Measurements from ENCODE around the gene PPP1R14D.

Gene PPP1R14D

GRCh38 chr15:40819048-40819447 lies 9.5 kb downstream of the PPP1R14D start:
- no peak overlapping the region for H3K4me3 ChIP-seq (ENCODE audit: low read length)
- no peak for TF ChIP-seq ZNF274 (IDR thresholded peaks at IDR 0.05; ENCODE audit: low read depth, low read length)

GRCh38 chr15:40815042-40815698 lies 13.3 kb downstream of the PPP1R14D start:
- TF ChIP-seq ZNF274 (IDR thresholded peaks at IDR 0.05; ENCODE audit: low read depth, low read length) = no peak
- H3K4me3 ChIP-seq (ENCODE audit: low read length) = no peak overlapping the region

DNA sequence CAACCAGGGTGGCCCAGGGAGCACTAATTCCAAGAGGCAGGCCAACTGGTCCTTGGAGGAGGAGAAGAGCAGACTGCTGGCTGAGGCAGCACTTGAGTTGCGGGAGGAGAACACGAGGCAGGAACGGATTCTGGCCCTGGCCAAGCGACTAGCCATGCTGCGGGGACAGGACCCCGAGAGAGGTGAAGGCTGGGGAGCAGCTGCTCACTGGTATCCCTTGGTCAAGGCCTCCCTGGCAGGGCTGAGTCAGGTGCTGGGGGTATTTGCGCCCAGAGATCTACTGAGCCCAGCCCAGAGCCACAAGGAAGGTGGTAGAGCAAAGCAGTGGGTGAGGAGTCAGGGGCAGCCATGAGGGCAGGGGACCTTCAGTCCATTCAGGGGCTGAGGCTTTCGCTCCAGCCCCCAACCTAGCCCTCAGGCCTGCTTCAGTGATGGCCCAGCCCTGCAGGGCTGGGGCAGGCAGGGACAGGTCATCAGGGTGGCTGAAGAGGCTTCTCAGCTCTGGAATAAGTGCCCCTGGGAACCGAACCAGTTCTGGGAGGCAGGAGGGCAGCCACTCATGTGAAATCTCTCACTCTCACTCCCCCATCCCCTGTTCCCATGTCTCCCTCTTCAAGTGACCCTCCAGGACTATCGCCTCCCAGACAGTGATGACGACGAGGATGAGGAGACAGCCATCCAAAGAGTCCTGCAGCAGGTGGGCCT lies 15.6 kb downstream of the PPP1R14D start:
- no peak overlapping the region for H3K4me3 ChIP-seq (ENCODE audit: low read length)
- no peak for TF ChIP-seq ZNF274 (IDR thresholded peaks at IDR 0.05; ENCODE audit: low read depth, low read length)

DNA sequence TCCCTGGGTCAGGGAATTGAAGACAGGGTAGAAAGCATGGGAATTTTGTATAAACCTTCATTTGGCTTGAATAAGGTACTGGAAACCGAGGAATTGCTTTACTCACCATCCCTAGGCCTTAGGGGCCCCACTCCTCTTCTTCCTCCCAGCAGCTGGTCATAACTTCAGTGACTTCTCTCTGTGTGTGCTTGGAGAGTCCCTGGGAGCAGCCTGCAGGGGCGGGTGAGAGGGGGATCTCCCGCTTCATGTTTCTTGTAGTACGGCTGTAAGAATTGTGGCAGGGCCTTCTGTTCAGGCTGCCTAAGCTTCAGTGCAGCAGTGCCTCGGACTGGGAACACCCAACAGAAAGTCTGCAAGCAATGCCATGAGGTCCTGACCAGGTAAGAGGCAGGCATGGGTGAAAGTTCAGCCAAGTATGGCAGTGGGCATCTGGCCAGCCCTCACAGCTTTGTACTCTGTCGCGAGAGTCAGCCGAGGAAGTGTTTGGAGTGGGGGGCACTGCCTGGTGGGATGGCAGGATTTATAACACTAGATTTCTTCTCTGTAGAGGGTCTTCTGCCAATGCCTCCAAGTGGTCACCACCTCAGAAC lies 19.6 kb downstream of the PPP1R14D start:
- TF ChIP-seq ZNF274 (IDR thresholded peaks at IDR 0.05; ENCODE audit: low read depth, low read length) = no peak
- H3K4me3 ChIP-seq (ENCODE audit: low read length) = no peak overlapping the region; the same call in 1 of the 2 replicates

GRCh38 chr15:40807888-40808461 lies 20.5 kb downstream of the PPP1R14D start:
- peak overlapping the region; percentile 78 for H3K4me3 ChIP-seq (ENCODE audit: low read length)
- TF ChIP-seq ZNF274 (IDR thresholded peaks at IDR 0.05; ENCODE audit: low read depth, low read length) = no peak

DNA sequence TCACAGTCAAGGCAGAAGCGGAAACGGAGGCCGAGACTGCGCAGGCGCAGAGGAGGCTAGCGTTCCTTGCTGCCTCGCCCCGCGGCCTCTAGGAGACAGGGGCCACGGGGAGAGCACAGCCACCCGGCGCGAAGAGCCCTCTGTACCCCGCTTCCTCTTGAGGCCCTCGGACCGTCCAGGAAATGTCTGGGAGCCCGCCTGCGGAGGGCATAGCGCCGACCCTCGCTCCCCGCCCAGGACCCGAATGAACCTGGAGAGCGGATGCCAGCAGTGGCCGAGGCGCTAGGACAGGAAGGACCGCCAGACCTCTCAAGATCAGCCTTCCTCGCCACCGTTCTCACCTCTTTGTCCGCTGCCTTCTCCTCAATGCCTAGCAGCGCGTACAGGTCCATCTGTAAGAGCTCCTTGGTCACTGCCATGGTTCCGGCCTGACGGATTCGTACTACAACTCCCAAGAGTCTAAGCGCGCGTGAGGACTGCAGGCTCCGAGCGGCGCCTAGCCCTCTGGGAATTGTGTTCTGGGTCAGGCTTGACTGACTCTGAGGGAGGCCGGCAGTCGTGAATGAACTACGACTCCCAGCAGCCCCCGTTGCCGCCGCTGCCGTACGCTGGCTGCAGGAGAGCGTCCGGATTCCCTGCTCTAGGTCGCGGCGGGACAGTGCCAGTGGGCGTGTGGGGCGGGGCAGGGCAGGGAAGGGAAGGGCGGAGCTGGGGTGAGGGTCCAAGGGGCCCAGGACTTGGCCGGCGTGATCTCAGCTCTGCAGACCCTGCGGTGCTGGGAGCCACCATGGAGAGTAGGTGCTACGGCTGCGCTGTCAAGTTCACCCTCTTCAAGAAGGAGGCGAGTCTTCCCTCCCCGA lies 21.2 kb downstream of the PPP1R14D start, which contains the start of the genes DNAJC17 and ZFYVE19:
DNAJC17 (minus strand) TSS at position 446 of the 860 bp plus-strand sequence; CDS start at position 419, 27 bp downstream.
ZFYVE19 (plus strand) TSS at position 62 of the 860 bp plus-strand sequence; CDS start at position 563, 501 bp downstream.
- no peak for TF ChIP-seq ZNF274 (IDR thresholded peaks at IDR 0.05; ENCODE audit: low read depth, low read length)
- peak within 1 kb of the TSS; percentile 78 for H3K4me3 ChIP-seq (ENCODE audit: low read length)

DNA sequence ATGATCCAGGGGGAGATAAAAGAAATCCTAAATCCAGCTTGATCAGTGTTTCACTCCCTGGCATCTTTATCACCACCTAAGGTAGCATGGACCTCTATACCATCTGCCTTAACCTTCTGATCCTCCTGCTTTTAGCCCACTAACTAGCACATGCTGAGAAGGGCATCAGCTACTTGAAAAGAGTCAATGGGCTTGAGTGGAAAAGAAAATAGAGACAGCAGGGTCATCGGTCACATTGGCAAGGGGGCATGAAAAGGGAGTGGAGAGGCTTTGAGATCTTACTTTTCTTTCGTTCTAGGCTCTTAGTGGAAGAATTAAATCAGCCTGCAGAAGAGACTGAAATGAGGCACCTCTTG lies 21.9 kb downstream of the PPP1R14D start:
- peak overlapping the region; percentile 73 for H3K4me3 ChIP-seq (ENCODE audit: low read length)
- no peak for TF ChIP-seq ZNF274 (IDR thresholded peaks at IDR 0.05; ENCODE audit: low read depth, low read length)

DNA sequence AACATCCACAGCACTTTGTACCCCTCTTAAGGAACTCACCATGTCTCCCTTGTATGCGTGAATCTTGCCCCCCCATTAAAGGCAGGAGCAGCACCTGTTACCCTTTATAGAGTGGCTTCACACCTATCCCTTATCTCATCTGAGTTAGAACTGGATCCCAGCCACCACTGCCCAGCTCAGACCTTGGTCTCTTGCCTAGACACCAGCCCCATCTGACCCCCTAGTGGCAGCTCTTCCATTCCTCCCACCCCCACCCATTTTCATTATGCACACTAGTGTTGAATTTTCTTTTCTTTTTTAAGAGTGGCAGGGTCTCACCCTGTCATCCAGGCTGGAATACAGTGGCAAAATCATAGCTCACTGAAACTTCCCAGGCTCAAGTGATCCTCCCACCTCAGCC lies 24.8 kb downstream of the PPP1R14D start:
- TF ChIP-seq ZNF274 (IDR thresholded peaks at IDR 0.05; ENCODE audit: low read depth, low read length) = no peak
- H3K4me3 ChIP-seq (ENCODE audit: low read length) = no peak overlapping the region

- TF ChIP-seq ZNF274 (IDR thresholded peaks at IDR 0.05; ENCODE audit: low read depth, low read length) = no peak
- H3K4me3 ChIP-seq (ENCODE audit: low read length) = no peak overlapping the region
These were observed 25.4 kb downstream of the PPP1R14D start for GRCh38 chr15:40803076-40803475.

GRCh38 chr15:40799523-40799922 lies 29.0 kb downstream of the PPP1R14D start:
- no peak for TF ChIP-seq ZNF274 (IDR thresholded peaks at IDR 0.05; ENCODE audit: low read depth, low read length)
- no peak overlapping the region for H3K4me3 ChIP-seq (ENCODE audit: low read length)

DNA sequence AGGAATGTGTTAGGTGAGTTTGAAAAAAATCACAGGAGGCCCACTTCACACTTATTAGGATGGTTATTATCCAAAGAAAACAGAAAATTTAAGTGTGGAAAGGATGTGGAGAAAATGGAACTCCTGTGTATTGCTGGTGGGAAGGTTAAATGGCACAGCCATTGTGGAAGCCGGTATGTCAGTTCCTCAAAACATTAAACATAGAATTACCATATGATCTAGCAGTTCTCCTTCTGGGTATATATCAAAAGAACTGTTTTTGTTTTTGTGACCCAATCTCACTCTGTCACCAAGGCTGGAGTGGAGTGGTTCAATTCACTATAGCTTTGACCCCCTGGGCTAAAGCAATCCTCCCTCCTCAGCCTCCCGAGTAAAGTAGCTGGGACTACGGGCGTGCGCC lies 32.0 kb downstream of the PPP1R14D start:
- no peak for TF ChIP-seq ZNF274 (IDR thresholded peaks at IDR 0.05; ENCODE audit: low read depth, low read length)
- H3K4me3 ChIP-seq (ENCODE audit: low read length) = no peak overlapping the region

DNA sequence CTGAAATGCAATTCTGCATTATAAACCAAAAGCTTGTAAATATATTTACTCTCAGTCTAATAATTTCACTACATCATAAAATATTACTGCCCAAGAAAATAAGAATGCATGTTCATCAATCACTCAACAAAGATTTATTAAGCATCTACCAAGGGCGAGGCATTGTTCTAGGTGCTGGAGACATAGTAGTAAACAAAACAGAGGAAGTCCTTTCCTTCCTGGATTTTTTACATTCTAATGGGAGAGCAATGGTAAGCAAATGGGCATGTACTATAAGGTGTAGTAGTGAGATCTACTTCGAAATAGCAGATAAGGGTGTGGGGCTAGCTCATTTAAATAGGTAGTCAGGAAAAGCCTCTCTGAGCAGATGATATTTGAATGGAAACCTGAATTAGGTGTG lies 32.5 kb downstream of the PPP1R14D start:
- no peak for TF ChIP-seq ZNF274 (IDR thresholded peaks at IDR 0.05; ENCODE audit: low read depth, low read length)
- H3K4me3 ChIP-seq (ENCODE audit: low read length) = no peak overlapping the region

GRCh38 chr15:40793216-40793989 lies 35.1 kb downstream of the PPP1R14D start:
- no peak for TF ChIP-seq ZNF274 (IDR thresholded peaks at IDR 0.05; ENCODE audit: low read depth, low read length)
- H3K4me3 ChIP-seq (ENCODE audit: low read length) = no peak overlapping the region
